ENCODE measurements around the gene PDCD1. TPM values are rescaled to one million over a fixed set of nuclear protein-coding genes. Genes with fewer than 3 reads are reported as not detected.
A peak's percentile ranks its signal among the peaks of the same experiment; 100 is the strongest.
"Not testable (repeated sequence)": the region's sequence is repeated elsewhere in the genome, so short reads cannot be mapped to it uniquely, and the experiment has no call there.

Gene PDCD1
- under 1 TPM in 3 of 4 donors, not detected in 1; 0.14 to 0.99 (median 0.36) TPM for total RNA-seq
- polyA plus RNA-seq: 1 to 10 TPM in 1 of 3 donors, not detected in 2; 3.2 TPM

DNA sequence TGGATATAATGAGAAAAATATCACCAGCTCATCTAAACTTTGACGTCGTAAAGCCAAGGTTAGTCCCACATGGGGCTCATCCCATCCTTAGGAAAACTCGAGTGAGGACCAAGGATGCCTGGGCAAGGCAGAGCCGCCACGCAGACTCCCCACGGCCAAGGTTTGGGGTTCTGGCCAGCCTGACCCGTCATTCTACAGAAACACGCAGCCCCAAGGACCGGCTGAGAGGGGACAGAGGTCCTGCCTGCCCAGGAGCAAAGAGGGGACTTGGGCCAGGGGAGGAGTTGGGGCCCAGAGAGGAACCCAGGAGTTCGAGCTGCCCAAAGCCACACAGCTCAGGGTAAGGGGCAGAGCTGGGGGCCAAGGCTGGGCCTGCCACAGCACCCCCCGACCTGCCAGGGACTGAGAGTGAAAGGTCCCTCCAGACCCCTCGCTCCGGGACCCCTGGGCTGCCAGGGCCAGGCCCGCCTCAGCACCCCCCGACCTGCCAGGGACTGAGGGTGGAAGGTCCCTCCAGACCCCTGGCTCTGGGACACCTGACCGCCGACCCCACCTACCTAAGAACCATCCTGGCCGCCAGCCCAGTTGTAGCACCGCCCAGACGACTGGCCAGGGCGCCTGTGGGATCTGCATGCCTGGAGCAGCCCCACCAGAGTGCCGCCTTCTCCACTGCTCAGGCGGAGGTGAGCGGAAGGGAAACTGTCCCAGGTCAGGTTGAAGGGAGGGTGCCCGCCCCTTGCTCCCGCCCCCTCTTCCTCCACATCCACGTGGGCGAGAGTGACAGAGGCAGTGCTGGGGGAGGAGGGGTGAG, at the start of gene PDCD1:
TSS of gene PDCD1 (minus strand) at position 689 of the 811 bp plus-strand sequence. CDS start at position 633, 56 bp downstream.
- H3K9me3 ChIP-seq: no peaks in the 10 kb centered on the region
- H3K36me3 ChIP-seq: no peaks in the 10 kb centered on the region
- DNase-seq: peak; percentile 68
- H3K27me3 ChIP-seq: peaks cover 0 to 37% (median 15%) of the 10 kb centered on the region in 3 donors
- peaks cover 0 to 24% (median 15%) of the 10 kb centered on the region in 4 donors for H3K4me1 ChIP-seq
- TF ChIP-seq EP300 (IDR thresholded peaks at IDR 0.05) (no peak), CTCF (IDR thresholded peaks at IDR 0.05) (no peak), POLR2A (IDR thresholded peaks at IDR 0.05) (no peak), POLR2AphosphoS5 (IDR thresholded peaks at IDR 0.05) (no peak)
- peak within 1 kb of the TSS in 3 of 4 donors; percentile 49 to 79 (median 71) for H3K27ac ChIP-seq
- WGBS, 2 donors: 40 to 59% methylated on average over 28 of the region's 28 CpGs
- H3K4me3 ChIP-seq: peak within 1 kb of the TSS in 2 of 4 donors; percentile 22 to 26
- intact Hi-C loops (cut with DNase I): no loop called here

DNA sequence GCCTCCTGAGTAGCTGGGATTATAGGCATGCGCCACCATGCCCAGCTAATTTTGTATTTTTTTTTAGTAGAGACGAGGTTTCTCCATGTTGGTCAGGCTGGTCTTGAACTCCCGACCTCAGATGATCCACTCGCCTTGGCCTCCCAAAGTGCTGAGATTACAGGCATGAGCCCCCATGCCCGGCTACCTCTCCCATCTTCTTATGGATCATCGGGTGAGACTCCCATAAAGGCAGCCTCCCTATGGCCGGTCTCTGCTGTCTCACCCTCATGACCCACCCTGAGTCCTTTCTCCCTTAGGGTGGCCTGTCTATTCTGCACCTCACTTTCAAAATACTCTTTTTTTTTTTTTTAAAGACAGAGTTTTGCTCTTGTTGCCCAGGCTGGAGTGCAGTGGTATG, 49.1 kb upstream of the PDCD1 start:
- H3K4me1 ChIP-seq; H3K4me3 ChIP-seq; intact Hi-C loops (cut with DNase I); H3K27me3 ChIP-seq; H3K9me3 ChIP-seq; H3K36me3 ChIP-seq; H3K27ac ChIP-seq; DNase-seq: not testable (repeated sequence)
- 96% methylated on average over 7 of the region's 7 CpGs for WGBS, 2 donors

GRCh38 chr2:241906826-241907570, 48.3 kb upstream of the PDCD1 start:
- TF ChIP-seq CTCF (IDR thresholded peaks at IDR 0.05) (no peak), POLR2A (IDR thresholded peaks at IDR 0.05) (no peak), POLR2AphosphoS5 (IDR thresholded peaks at IDR 0.05) (no peak), EP300 (IDR thresholded peaks at IDR 0.05) (no peak)
- no peak for DNase-seq
- H3K27me3 ChIP-seq: no peaks in the 10 kb centered on the region
- intact Hi-C loops (cut with DNase I): no loop called here
- no peaks in the 10 kb centered on the region for H3K36me3 ChIP-seq
- no peak overlapping the region for H3K27ac ChIP-seq
- 93 to 95% methylated on average over 18 of the region's 18 CpGs for WGBS, 2 donors
- H3K4me3 ChIP-seq: no peak overlapping the region
- no peaks in the 10 kb centered on the region for H3K9me3 ChIP-seq
- H3K4me1 ChIP-seq: peaks cover 0 to 6% (median 0%) of the 10 kb centered on the region in 4 donors

GRCh38 chr2:241906378-241906770, 47.7 kb upstream of the PDCD1 start:
- WGBS, 2 donors: 86 to 94% methylated on average over 5 of the region's 5 CpGs
- H3K9me3 ChIP-seq; H3K4me3 ChIP-seq; intact Hi-C loops (cut with DNase I); DNase-seq; H3K27me3 ChIP-seq; H3K27ac ChIP-seq; H3K36me3 ChIP-seq: not testable (repeated sequence)
- peaks cover 0 to 12% (median 2%) of the 10 kb centered on the region in 4 donors for H3K4me1 ChIP-seq

DNA sequence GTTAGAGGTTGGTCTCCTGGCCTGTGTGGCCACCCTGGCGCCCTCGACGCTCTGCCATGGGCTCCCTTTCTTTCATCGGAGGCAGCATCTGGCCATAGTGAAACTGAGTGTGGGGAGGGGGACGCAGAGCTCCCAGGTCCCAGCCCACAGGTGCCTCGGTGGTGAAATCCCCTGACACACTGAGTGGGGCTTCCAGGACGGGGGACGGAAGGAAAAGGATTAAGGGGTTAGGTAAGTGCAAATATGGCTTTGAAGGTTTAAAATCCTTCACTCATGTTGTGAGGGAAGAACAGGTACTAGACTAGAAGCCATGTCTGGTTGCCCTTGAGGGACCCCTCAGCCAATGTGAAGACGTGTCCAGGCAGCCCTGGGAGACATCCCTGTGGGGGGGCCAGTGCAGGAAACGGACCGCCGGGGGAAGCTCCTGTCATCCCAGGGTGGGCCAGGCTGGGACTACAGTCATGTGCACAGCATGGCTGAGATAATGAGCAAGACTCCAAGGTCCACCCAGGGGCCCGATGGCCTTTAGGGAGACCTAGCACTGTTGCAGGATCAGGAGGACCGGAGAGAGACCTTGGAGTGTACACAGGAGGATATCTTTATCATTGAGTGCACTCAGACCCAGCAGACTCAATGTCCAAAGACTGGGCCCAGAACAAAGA, 47.2 kb upstream of the PDCD1 start:
- Histone ChIP-seq H3K9me3 (no peaks in the 10 kb centered on the region), H3K4me1 (peaks cover 0 to 13% (median 3%) of the 10 kb centered on the region in 4 donors), H3K27ac (no peak overlapping the region), H3K27me3 (peaks cover 0 to 4% (median 0%) of the 10 kb centered on the region in 3 donors), H3K4me3 (no peak overlapping the region), H3K36me3 (no peaks in the 10 kb centered on the region)
- no peak for TF ChIP-seq POLR2AphosphoS5 (IDR thresholded peaks at IDR 0.05)
- TF ChIP-seq CTCF (IDR thresholded peaks at IDR 0.05): no peak
- no peak for TF ChIP-seq EP300 (IDR thresholded peaks at IDR 0.05)
- intact Hi-C loops (cut with DNase I): no loop called here
- 88 to 95% methylated on average over 14 of the region's 14 CpGs for whole genome bisulfite sequencing, 2 donors
- no peak for DNase-seq

Measured in sigmoid colon (tissue), 7 donors.